Activated CD4-positive, alpha-beta memory T cell treated with anti-CD3 and anti-CD28 coated beads, Interleukin-2, amount 10 ng/mL, durations not matched to agents 7 days and 5 days (primary cell): ENCODE results near the gene H1-8. TPM values are rescaled to one million over a fixed set of nuclear protein-coding genes. Genes with fewer than 3 reads are reported as not detected.
A peak's percentile ranks its signal among the peaks of the same experiment; 100 is the strongest.

ENCODE experiments used
- CTCF ChIA-PET: fragments of 350-600 bp; sonication (Branson Sonifier 250); formaldehyde crosslinking; loops from one replicate; lab custom pipeline; 2021; ENCODE audit warnings: antibody characterized with exemption, inconsistent platforms; lab: Charles Lee
- POLR2A ChIA-PET: fragments of 350-600 bp; sonication (Branson Sonifier 250); formaldehyde crosslinking; loops from one replicate; lab custom pipeline; 2021; ENCODE audit warnings: antibody characterized with exemption; lab: Charles Lee
- DNase-seq: peaks from one replicate; pipeline ENCODE4 v3.0.0-alpha.2; 2020
- H3K27ac Mint-ChIP-seq: one replicate; pipeline ENCODE4 v1.8.0; 2021; ENCODE audit warnings: mild to moderate bottlenecking, mixed read lengths
- H3K27me3 Mint-ChIP-seq: one replicate; pipeline ENCODE4 v1.8.0; 2021; ENCODE audit warnings: mixed read lengths
- H3K36me3 Mint-ChIP-seq: one replicate; pipeline ENCODE4 v1.8.0; 2021; ENCODE audit warnings: low read depth, mixed read lengths
- H3K4me1 Mint-ChIP-seq: one replicate; pipeline ENCODE4 v1.8.0; 2021; ENCODE audit warnings: mixed read lengths
- H3K4me3 Mint-ChIP-seq: one replicate; pipeline ENCODE4 v1.8.0; 2021; ENCODE audit warnings: mild to moderate bottlenecking, mixed read lengths
- H3K9me3 Mint-ChIP-seq: one replicate; pipeline ENCODE4 v1.8.0; 2021; ENCODE audit warnings: mixed read lengths
- total RNA-seq, 2 experiments: library from RNA; stranded (reverse); gene quantifications; one replicate each; pipeline ENCODE4 v1.2.3, GENCODE V29; 2021

Gene H1-8
- total RNA-seq, 2 experiments from 2014 or later, result not detected

GRCh38 chr3:129548104-129548965 lies 5.4 kb downstream of the H1-8 start:
- Mint-ChIP-seq H3K9me3 (no peaks in the 10 kb centered on the region), H3K36me3 (no peaks in the 10 kb centered on the region), H3K4me3 (no peak overlapping the region), H3K4me1 (no peaks in the 10 kb centered on the region), H3K27ac (no peak overlapping the region), H3K27me3 (peaks cover 7% of the 10 kb centered on the region)
- CTCF ChIA-PET, result no interaction called here
- POLR2A ChIA-PET, result no interaction called here
- no peak for DNase-seq

DNA sequence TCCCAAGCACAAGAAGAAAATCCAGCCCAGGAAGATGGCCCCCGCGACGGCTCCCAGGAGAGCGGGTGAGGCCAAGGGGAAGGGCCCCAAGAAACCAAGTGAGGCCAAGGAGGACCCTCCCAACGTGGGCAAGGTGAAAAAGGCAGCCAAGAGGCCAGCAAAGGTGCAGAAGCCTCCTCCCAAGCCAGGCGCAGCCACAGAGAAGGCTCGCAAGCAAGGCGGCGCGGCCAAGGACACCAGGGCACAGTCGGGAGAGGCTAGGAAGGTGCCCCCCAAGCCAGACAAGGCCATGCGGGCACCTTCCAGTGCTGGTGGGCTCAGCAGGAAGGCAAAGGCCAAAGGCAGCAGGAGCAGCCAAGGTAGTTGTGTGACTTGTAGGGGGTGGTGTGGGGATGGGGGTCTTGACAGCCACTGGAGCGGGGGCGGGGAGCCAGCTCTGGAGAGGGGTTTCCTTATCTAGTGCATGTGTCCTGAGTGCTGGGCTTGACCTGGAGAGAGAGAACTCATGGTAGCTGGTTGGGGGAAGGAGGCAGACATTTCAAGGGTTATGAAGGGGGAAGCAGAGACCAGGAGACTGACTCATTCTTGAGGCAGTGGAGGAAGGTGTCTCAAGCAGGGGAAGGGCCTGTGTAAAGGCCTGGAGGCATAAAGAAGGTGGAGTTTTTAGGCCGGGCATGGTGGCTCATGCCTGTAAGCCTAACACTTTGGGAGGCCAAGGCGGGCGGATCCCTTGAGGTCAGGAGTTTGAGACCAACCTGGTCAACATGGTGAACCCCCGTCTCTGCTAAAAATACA lies 6.2 kb downstream of the H1-8 start:
- ChIA-PET CTCF (no interaction called here), POLR2A (no interaction called here)
- no peak for DNase-seq
- Mint-ChIP-seq H3K4me3 (no peak overlapping the region), H3K36me3 (no peaks in the 10 kb centered on the region), H3K27ac (no peak overlapping the region), H3K9me3 (no peaks in the 10 kb centered on the region), H3K4me1 (peaks cover 8% of the 10 kb centered on the region), H3K27me3 (peaks cover 9% of the 10 kb centered on the region)

- H3K4me3 Mint-ChIP-seq, result no peak overlapping the region
- ChIA-PET CTCF (no interaction called here), POLR2A (no interaction called here)
- no peak for DNase-seq
- H3K27me3 Mint-ChIP-seq, result peaks cover 14% of the 10 kb centered on the region
- H3K4me1 Mint-ChIP-seq, result peaks cover 13% of the 10 kb centered on the region
- H3K9me3 Mint-ChIP-seq, result no peaks in the 10 kb centered on the region
- H3K27ac Mint-ChIP-seq, result no peak overlapping the region
- no peaks in the 10 kb centered on the region for H3K36me3 Mint-ChIP-seq
Measured at GRCh38 chr3:129549805-129550204, 6.8 kb downstream of the H1-8 start.

DNA sequence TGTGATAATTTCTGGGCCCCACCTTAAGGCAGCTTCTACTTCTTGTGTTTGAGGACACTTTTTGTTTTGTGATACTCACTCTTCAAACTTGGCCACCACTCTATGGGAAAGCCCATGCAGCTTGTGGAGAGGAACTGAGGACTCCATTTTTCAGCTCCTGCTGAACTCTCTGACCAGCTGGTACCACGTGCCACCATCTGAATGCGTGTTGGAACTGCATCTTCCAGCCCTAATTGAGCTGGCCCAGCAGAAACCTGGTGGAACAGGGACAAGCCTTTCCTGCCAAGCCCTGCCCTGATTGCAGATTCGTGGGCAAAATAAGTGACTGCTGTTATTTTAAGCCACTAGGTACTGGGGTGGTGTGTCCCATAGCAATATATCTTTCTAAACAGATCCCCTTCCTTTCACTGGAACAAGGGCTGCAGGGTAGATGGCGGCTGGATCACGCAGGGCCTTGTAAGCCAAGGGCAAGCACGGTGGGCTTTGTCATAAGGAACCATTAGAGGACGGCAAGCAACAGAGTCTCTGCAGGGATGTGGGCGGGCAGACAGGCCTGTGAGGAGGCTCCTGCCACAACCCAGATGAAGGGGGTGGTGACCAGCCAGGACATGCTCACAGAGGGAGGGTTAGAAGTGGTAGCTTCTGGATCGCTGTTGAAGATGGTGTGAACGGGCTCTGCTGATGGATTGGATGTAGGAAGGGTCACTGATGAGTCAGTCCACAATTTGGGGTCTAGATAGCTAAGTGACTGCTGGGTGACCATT lies 9.5 kb downstream of the H1-8 start:
- ChIA-PET POLR2A (interaction anchor here (0.8 kb wide), 1 partner anchor 61 kb away, joined by 3 read pairs; no protein-coding TSS in a partner anchor), CTCF (no interaction called here)
- H3K27me3 Mint-ChIP-seq, result peaks cover 13% of the 10 kb centered on the region
- H3K9me3 Mint-ChIP-seq, result no peaks in the 10 kb centered on the region
- no peak for DNase-seq
- H3K4me1 Mint-ChIP-seq, result peaks cover 13% of the 10 kb centered on the region
- no peak overlapping the region for H3K27ac Mint-ChIP-seq
- no peak overlapping the region for H3K4me3 Mint-ChIP-seq
- H3K36me3 Mint-ChIP-seq, result no peaks in the 10 kb centered on the region

DNA sequence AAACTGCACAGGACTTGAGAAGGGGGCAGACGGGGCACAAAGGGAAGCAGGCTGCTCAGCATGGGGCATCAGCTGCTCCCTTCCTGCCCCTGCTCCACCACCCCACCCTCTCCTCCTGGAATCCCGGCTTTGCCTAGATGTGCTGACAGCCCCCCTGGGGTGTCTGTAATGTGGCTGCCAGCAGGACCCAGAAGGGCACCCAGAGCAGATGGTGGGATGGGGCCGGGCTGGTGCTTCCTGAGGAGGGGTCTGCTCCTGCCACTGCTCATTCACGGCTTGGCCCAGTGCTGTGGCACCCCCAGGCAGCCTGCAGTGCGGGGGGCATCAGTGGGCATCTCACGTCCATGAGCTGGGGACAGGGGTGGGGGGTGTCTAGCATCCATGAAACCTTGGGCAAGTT lies 10.2 kb downstream of the H1-8 start:
- H3K27me3 Mint-ChIP-seq, result peaks cover 13% of the 10 kb centered on the region
- peaks cover 20% of the 10 kb centered on the region for H3K4me1 Mint-ChIP-seq
- no peaks in the 10 kb centered on the region for H3K36me3 Mint-ChIP-seq
- no peak for DNase-seq
- no peaks in the 10 kb centered on the region for H3K9me3 Mint-ChIP-seq
- no peak overlapping the region for H3K27ac Mint-ChIP-seq
- ChIA-PET CTCF (no interaction called here), POLR2A (no interaction called here)
- H3K4me3 Mint-ChIP-seq, result no peak overlapping the region

DNA sequence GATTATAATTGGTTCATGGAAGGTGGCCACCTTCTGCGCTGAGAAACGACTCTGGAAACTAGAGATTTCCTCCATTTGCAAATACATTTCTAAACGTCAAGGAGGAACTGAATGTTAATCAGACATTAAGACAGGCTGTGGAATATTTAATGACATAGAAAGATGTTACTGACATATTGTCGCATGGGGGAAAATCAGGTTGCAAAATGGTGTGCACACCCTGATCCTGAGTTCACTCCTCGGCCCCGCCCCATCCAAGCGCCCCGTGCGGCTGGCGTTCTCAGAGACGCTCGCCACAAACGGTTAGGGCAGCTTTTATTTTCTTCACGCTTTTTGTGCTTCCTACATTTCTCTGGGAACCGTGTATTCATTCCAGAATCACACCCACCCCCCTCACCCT lies 10.7 kb downstream of the H1-8 start:
- DNase-seq, result peak; percentile 28

GRCh38 chr3:129554356-129555152 lies 11.6 kb downstream of the H1-8 start:
- POLR2A ChIA-PET, result interaction anchor here (1.3 kb wide), 1 partner anchor 22 kb away, joined by 4 read pairs; no protein-coding TSS in a partner anchor

More for the DNA sequence above, 10.7 kb downstream of the H1-8 start:
- Mint-ChIP-seq H3K27ac (no peak overlapping the region), H3K36me3 (no peaks in the 10 kb centered on the region), H3K27me3 (peaks cover 13% of the 10 kb centered on the region), H3K4me1 (peaks cover 25% of the 10 kb centered on the region), H3K4me3 (no peak overlapping the region), H3K9me3 (no peaks in the 10 kb centered on the region)
- CTCF ChIA-PET, result no interaction called here
- POLR2A ChIA-PET, result no interaction called here

GRCh38 chr3:129555153-129555550 lies 12.2 kb downstream of the H1-8 start:
- POLR2A ChIA-PET, result interaction anchor here (1.3 kb wide), 1 partner anchor 21 kb away, joined by 4 read pairs; no protein-coding TSS in a partner anchor
- H3K9me3 Mint-ChIP-seq, result no peaks in the 10 kb centered on the region
- no peak overlapping the region for H3K27ac Mint-ChIP-seq
- peaks cover 13% of the 10 kb centered on the region for H3K27me3 Mint-ChIP-seq
- CTCF ChIA-PET, result no interaction called here
- H3K4me3 Mint-ChIP-seq, result no peak overlapping the region
- no peak for DNase-seq
- H3K36me3 Mint-ChIP-seq, result no peaks in the 10 kb centered on the region
- H3K4me1 Mint-ChIP-seq, result peaks cover 25% of the 10 kb centered on the region

More at GRCh38 chr3:129554356-129555152, 11.6 kb downstream of the H1-8 start:
- Mint-ChIP-seq H3K4me3 (no peak overlapping the region), H3K27me3 (peaks cover 13% of the 10 kb centered on the region), H3K36me3 (no peaks in the 10 kb centered on the region), H3K9me3 (no peaks in the 10 kb centered on the region), H3K27ac (no peak overlapping the region), H3K4me1 (peaks cover 25% of the 10 kb centered on the region)
- CTCF ChIA-PET, result no interaction called here
- no peak for DNase-seq

GRCh38 chr3:129555616-129556357 lies 12.8 kb downstream of the H1-8 start:
- H3K36me3 Mint-ChIP-seq, result no peaks in the 10 kb centered on the region
- no peak for DNase-seq
- peaks cover 27% of the 10 kb centered on the region for H3K4me1 Mint-ChIP-seq
- H3K9me3 Mint-ChIP-seq, result no peaks in the 10 kb centered on the region
- H3K27ac Mint-ChIP-seq, result no peak overlapping the region
- CTCF ChIA-PET, result no interaction called here
- POLR2A ChIA-PET, result no interaction called here
- H3K27me3 Mint-ChIP-seq, result peaks cover 15% of the 10 kb centered on the region
- no peak overlapping the region for H3K4me3 Mint-ChIP-seq

- POLR2A ChIA-PET, result no interaction called here
- no peak for DNase-seq
- peaks cover 15% of the 10 kb centered on the region for H3K27me3 Mint-ChIP-seq
- CTCF ChIA-PET, result no interaction called here
- H3K9me3 Mint-ChIP-seq, result no peaks in the 10 kb centered on the region
- H3K4me1 Mint-ChIP-seq, result peaks cover 28% of the 10 kb centered on the region
- H3K27ac Mint-ChIP-seq, result no peak overlapping the region
- no peaks in the 10 kb centered on the region for H3K36me3 Mint-ChIP-seq
- H3K4me3 Mint-ChIP-seq, result no peak overlapping the region
Measured at GRCh38 chr3:129556358-129556695, 13.4 kb downstream of the H1-8 start.

- CTCF ChIA-PET, result no interaction called here
- Mint-ChIP-seq H3K36me3 (no peaks in the 10 kb centered on the region), H3K9me3 (no peaks in the 10 kb centered on the region)
Measured at GRCh38 chr3:129556890-129557547, 14.0 kb downstream of the H1-8 start.

More at GRCh38 chr3:129556890-129557547, 14.0 kb downstream of the H1-8 start:
- Mint-ChIP-seq H3K27me3 (peaks cover 15% of the 10 kb centered on the region), H3K27ac (no peak overlapping the region), H3K4me3 (no peak overlapping the region), H3K4me1 (peaks cover 28% of the 10 kb centered on the region)
- no peak for DNase-seq
- POLR2A ChIA-PET, result interaction anchor here (2.2 kb wide), 1 partner anchor 19 kb away, joined by 11 read pairs; no protein-coding TSS in a partner anchor
